Loucy (cell line): Measurements from ENCODE around the gene ATP1A2.
A peak's percentile ranks its signal among the peaks of the same experiment; 100 is the strongest.

Source experiments
- H2AFZ ChIP-seq: fragments of 200-600 bp; sonication (generic); 2 replicates; pipeline ENCODE4 v1.6.0; 2016; ENCODE audit warnings: antibody characterized with exemption, mild to moderate bottlenecking, low read length, moderate library complexity
- H3F3A ChIP-seq: fragments of 200-600 bp; 2 replicates; pipeline ENCODE4 v1.6.0; 2016; ENCODE audit warnings: antibody characterized with exemption, low read depth, mild to moderate bottlenecking
- H3K27me3 ChIP-seq: fragments of 200-600 bp; sonication (generic); 2 replicates; pipeline ENCODE4 v1.6.1; 2014; ENCODE audit warnings: low read length, mild to moderate bottlenecking; ENCODE audit not compliant: insufficient read depth, poor library complexity, severe bottlenecking
- H3K36me3 ChIP-seq: fragments of 200-600 bp; sonication (generic); 2 replicates; pipeline ENCODE4 v1.6.1; 2016; ENCODE audit warnings: low read length; ENCODE audit not compliant: insufficient read depth
- H3K4me1 ChIP-seq: fragments of 200-600 bp; sonication (generic); 2 replicates; pipeline ENCODE4 v1.5.1; 2014; ENCODE audit warnings: low read length, mild to moderate bottlenecking; ENCODE audit not compliant: insufficient read depth, poor library complexity, severe bottlenecking
- H3K4me2 ChIP-seq: fragments of 200-600 bp; sonication (generic); 2 replicates; pipeline ENCODE4 v1.6.0; 2014; ENCODE audit warnings: antibody characterized with exemption, low read length, low read depth, mild to moderate bottlenecking; ENCODE audit not compliant: poor library complexity, severe bottlenecking
- H3K4me3 ChIP-seq: fragments of 200-600 bp; sonication (generic); 2 replicates; pipeline ENCODE4 v1.5.1; 2014; ENCODE audit warnings: low read length, mild to moderate bottlenecking, mixed read lengths; ENCODE audit not compliant: poor library complexity, severe bottlenecking
- H3K79me2 ChIP-seq: fragments of 200-600 bp; sonication (generic); 2 replicates; pipeline ENCODE4 v1.6.1; 2014; ENCODE audit warnings: low read length; ENCODE audit not compliant: insufficient read depth
- H3K9ac ChIP-seq: fragments of 200-600 bp; sonication (generic); 2 replicates; pipeline ENCODE4 v1.6.0; 2014; ENCODE audit warnings: mild to moderate bottlenecking, low read depth, low read length, moderate library complexity; ENCODE audit not compliant: poor library complexity, severe bottlenecking
- H3K9me2 ChIP-seq: fragments of 200-600 bp; sonication (generic); replicated peaks from 2 replicates; pipeline ENCODE4 v1.6.1; 2016; ENCODE audit warnings: low read depth, low read length, mixed read lengths
- H3K9me3 ChIP-seq: fragments of 200-600 bp; sonication (generic); 2 replicates; pipeline ENCODE4 v1.6.1; 2014; ENCODE audit warnings: mild to moderate bottlenecking, antibody characterized with exemption, low read length, low read depth; ENCODE audit not compliant: insufficient read depth
- H4K20me1 ChIP-seq: fragments of 200-600 bp; sonication (generic); 2 replicates; pipeline ENCODE4 v1.6.0; 2014; ENCODE audit warnings: antibody characterized with exemption, low read length, mild to moderate bottlenecking; ENCODE audit not compliant: insufficient read depth, poor library complexity, severe bottlenecking
- EZH2phosphoT487 ChIP-seq: fragments of 200-600 bp; IDR thresholded peaks from 2 replicates; pipeline ENCODE4 v1.6.1; 2018; ENCODE audit warnings: antibody characterized with exemption, mild to moderate bottlenecking, moderate library complexity, borderline replicate concordance
- TF ChIP-seq, protein P1 (sequence below): fragments of 200-600 bp; sonication (generic); conservative IDR thresholded peaks from 2 replicates; pipeline ENCODE4 v1.5.1; 2014; ENCODE audit warnings: mild to moderate bottlenecking, antibody characterized with exemption, low read length

ATP1A2 gene

DNA sequence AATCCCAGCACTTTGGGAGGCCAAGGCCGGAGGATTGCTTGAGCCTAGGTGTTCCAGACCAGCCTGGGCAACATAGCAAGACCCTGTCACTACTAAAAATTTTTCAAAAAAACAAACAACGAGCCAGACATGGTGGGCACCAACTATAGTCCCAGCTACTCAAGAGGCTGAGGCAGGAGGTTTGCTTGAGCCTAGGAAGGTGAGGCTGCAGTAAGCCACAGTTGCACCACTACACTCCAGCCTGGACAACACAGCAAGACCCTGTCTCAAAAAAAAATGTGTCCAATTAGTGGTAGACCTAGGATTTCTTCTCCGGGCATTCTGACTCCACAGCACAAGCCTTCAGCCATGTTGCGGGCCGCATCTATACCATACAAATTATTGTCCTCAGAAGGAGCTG lies 10.4 kb upstream of the ATP1A2 start:
- Histone ChIP-seq H3K9ac (no peak overlapping the region), H3F3A (no peaks in the 10 kb centered on the region), H3K9me3 (no peaks in the 10 kb centered on the region), H4K20me1 (no peaks in the 10 kb centered on the region), H3K36me3 (no peaks in the 10 kb centered on the region), H3K9me2 (no peaks in the 10 kb centered on the region), H3K4me3 (no peak overlapping the region), H3K4me2 (no peak overlapping the region), H3K4me1 (peaks cover 12% of the 10 kb centered on the region), H3K79me2 (no peaks in the 10 kb centered on the region), H3K27me3 (no peaks in the 10 kb centered on the region), H2AFZ (no peak overlapping the region)
- TF ChIP-seq, protein P1, sequence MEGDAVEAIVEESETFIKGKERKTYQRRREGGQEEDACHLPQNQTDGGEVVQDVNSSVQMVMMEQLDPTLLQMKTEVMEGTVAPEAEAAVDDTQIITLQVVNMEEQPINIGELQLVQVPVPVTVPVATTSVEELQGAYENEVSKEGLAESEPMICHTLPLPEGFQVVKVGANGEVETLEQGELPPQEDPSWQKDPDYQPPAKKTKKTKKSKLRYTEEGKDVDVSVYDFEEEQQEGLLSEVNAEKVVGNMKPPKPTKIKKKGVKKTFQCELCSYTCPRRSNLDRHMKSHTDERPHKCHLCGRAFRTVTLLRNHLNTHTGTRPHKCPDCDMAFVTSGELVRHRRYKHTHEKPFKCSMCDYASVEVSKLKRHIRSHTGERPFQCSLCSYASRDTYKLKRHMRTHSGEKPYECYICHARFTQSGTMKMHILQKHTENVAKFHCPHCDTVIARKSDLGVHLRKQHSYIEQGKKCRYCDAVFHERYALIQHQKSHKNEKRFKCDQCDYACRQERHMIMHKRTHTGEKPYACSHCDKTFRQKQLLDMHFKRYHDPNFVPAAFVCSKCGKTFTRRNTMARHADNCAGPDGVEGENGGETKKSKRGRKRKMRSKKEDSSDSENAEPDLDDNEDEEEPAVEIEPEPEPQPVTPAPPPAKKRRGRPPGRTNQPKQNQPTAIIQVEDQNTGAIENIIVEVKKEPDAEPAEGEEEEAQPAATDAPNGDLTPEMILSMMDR: no peak
- no peak for TF ChIP-seq EZH2phosphoT487

DNA sequence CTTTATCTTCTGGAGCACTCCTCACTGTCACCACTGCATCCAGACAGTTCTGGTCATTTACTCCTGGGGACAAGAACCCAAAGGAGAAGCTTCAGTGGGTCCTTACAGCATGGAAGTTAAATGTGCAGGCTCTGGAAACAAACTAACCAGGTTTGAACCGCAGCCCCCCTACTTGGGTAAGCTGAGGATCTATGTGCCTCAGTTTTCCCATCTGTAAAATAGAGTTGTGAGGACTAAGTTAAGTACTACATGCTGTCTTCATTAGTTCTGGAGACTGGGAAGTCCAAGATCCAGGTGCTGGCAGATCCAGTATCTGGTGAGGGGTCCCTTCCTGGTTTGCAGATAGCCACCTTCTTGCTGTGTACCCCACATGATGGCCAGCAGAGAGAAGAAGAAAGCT lies 8.0 kb upstream of the ATP1A2 start:
- H4K20me1 ChIP-seq: no peaks in the 10 kb centered on the region
- H3K4me1 ChIP-seq: peaks cover 8% of the 10 kb centered on the region

DNA sequence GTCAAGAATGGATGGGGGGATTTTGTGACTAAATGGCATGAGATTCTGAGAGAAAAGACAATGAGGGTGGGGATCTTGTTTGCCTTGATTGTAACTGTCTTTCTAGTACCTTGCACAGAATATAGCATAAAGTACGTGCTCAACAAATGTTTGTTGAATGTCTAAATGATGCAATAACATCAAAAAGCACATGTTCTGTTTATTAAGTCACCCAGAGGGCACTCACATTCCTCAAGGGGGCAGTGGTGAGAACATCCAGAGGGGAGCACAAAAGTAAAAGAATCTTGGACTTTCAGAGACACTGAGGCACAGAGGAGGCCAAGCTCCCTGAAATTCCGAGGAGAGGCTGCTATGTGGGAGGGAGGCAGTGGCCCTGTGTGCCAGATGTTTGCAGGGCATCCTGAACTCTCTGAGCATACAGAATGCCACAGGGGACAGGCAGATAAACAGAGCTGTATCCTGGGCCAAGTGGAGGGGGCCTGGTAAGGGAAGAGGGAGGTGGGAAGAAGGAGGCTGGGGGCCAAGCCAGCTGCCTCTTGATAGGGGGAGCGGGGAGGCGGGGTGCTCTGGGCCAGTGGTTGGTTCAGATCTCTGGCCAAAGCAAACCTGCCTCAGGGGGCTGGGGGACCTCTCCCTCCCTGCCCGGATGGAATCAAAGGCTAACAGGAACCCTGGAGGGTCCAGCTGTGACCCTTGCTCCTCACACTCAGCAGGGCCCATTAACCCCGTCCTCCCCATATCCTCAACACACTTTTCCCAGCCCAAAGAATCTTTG lies 6.5 kb upstream of the ATP1A2 start:
- Histone ChIP-seq H3K4me1 (no peaks in the 10 kb centered on the region), H3K27me3 (no peaks in the 10 kb centered on the region), H4K20me1 (no peaks in the 10 kb centered on the region), H3K4me3 (no peak overlapping the region), H3K79me2 (no peaks in the 10 kb centered on the region), H3K4me2 (no peak overlapping the region), H3K9me3 (no peaks in the 10 kb centered on the region), H3K9me2 (no peaks in the 10 kb centered on the region), H3F3A (no peaks in the 10 kb centered on the region), H3K36me3 (no peaks in the 10 kb centered on the region), H3K9ac (no peak overlapping the region), H2AFZ (peak overlapping the region; percentile 21)
- no peak for TF ChIP-seq EZH2phosphoT487
- TF ChIP-seq, protein P1: peak; percentile 77

More for the DNA sequence above, 8.0 kb upstream of the ATP1A2 start:
- Histone ChIP-seq H3F3A (no peaks in the 10 kb centered on the region), H3K9me3 (no peaks in the 10 kb centered on the region), H3K79me2 (no peaks in the 10 kb centered on the region), H3K9me2 (no peaks in the 10 kb centered on the region), H3K27me3 (no peaks in the 10 kb centered on the region), H3K36me3 (no peaks in the 10 kb centered on the region), H2AFZ (no peak overlapping the region), H3K9ac (no peak overlapping the region), H3K4me3 (no peak overlapping the region), H3K4me2 (no peak overlapping the region)
- TF ChIP-seq, protein P1: no peak
- no peak for TF ChIP-seq EZH2phosphoT487
